ENCODE measurements around the gene SMC2. TPM values are rescaled to one million over a fixed set of nuclear protein-coding genes. Genes with fewer than 3 reads are reported as not detected.

SMC2 gene
- total and polyA plus RNA-seq, 2 of the 13 experiments (the other 11 are each of a cell fraction or from before 2014, with no cell fraction given) = 5.6 to 36.7 TPM

DNA sequence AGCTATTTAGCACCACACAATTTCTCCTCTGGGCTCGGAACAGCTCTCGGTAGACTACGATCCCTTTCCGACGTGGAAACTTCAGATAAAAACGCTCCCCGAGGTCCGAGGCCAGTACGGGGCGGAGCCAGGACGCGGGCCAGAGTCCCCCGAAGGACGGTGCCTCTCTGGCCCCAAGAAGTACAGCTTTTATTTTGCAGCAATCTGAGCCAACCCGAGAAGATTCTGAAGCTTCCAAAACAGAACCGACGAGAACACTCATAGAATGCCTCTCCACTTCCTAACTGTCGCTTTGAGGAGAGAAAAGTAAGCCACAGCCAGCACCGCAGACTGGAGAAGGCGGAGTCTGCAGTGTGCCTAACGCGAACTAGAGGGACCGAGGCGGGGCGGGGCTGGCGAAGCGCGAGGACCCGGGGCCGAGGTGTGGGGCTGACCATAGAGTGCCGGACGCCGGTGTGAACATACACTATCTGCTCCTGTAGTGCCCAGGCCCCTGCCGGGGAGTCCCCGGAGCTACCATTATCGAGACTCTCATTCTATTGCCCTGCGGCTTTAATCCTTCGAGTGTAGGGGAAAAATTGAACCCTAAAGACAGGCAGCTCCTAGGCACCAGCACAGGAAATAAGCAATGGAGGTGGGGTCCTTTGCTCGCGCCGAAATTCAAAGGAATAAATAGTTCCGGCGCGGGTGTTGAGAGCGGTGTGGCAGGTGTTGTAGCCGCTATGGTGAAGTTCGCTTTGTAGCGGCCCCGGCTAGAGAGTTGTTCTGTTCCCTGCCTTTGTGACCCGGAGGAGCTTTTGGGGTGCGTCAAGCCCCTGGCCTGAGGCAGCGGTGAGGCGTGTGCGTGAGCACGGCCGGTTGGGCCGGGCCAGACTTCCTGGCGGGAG, at the start of gene SMC2 (continued):
- TF ChIP-seq, protein P1, sequence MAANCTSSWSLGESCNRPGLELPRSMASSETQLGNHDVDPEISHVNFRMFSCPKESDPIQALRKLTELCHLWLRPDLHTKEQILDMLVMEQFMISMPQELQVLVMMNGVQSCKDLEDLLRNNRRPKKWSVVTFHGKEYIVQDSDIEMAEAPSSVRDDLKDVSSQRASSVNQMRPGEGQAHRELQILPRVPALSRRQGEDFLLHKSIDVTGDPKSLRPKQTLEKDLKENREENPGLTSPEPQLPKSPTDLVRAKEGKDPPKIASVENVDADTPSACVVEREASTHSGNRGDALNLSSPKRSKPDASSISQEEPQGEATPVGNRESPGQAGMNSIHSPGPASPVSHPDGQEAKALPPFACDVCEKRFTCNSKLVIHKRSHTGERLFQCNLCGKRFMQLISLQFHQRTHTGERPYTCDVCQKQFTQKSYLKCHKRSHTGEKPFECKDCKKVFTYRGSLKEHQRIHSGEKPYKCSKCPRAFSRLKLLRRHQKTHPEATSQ (CRISPR knock-in tag; IDR thresholded peaks at IDR 0.05; ENCODE audit: borderline replicate concordance) = 0 out of 2 replicates have a peak, but pooled peaks have one; percentile 21
- no peak for TF ChIP-seq ZBTB3 (CRISPR knock-in tag; IDR thresholded peaks at IDR 0.05; ENCODE audit: borderline replicate concordance, low read depth)
- peak; percentile 54; the same call in 1 of the 2 replicates for TF ChIP-seq ATF7-NPFF (CRISPR knock-in tag; IDR thresholded peaks at IDR 0.05; ENCODE audit: low read depth)
- no peak for TF ChIP-seq ZNF17 (CRISPR knock-in tag; IDR thresholded peaks at IDR 0.05)
- TF ChIP-seq ZSCAN21 (CRISPR knock-in tag; IDR thresholded peaks at IDR 0.05; ENCODE audit: borderline replicate concordance) = no peak
- TF ChIP-seq FOXA1 (IDR thresholded peaks at IDR 0.05) = no peak
- no peak for TF ChIP-seq FOXA1 (CRISPR knock-in tag; IDR thresholded peaks at IDR 0.05)
- TF ChIP-seq REXO4 (CRISPR knock-in tag; IDR thresholded peaks at IDR 0.05; ENCODE audit: borderline replicate concordance) = no peak
- TF ChIP-seq HOXD1 (CRISPR knock-in tag; IDR thresholded peaks at IDR 0.05) = peak; percentile 18; the same call in 1 of the 2 replicates
- peak; percentile 37; the same call in 1 of the 2 replicates for TF ChIP-seq FOXK2 (IDR thresholded peaks at IDR 0.05)
- peak; percentile 93 for TF ChIP-seq FOXK1 (CRISPR knock-in tag; IDR thresholded peaks at IDR 0.05; ENCODE audit: borderline replicate concordance, low read depth)
- peak; percentile 49; the same call in 1 of the 2 replicates for TF ChIP-seq CREM (IDR thresholded peaks at IDR 0.05)
- no peak for TF ChIP-seq CREM (CRISPR knock-in tag; IDR thresholded peaks at IDR 0.05)
- peak; percentile 36; the same call in 1 of the 2 replicates for TF ChIP-seq KLF15 (CRISPR knock-in tag; IDR thresholded peaks at IDR 0.05; ENCODE audit: borderline replicate concordance)
- TF ChIP-seq SUZ12 (IDR thresholded peaks at IDR 0.05; ENCODE audit: low read depth, low read length) = no peak
- TF ChIP-seq TRIM24 (CRISPR knock-in tag; IDR thresholded peaks at IDR 0.05) = no peak
- TF ChIP-seq ZNF747 (CRISPR knock-in tag; IDR thresholded peaks at IDR 0.05; ENCODE audit: borderline replicate concordance) = 0 out of 2 replicates have a peak, but pooled peaks have one; percentile 23
- TF ChIP-seq HNF1A (IDR thresholded peaks at IDR 0.05; ENCODE audit: low read depth) = no peak
- TF ChIP-seq HNF1A (CRISPR knock-in tag; IDR thresholded peaks at IDR 0.05; ENCODE audit: borderline replicate concordance) = peak; percentile 8; the same call in 1 of the 2 replicates
- no peak for TF ChIP-seq EED (CRISPR knock-in tag; IDR thresholded peaks at IDR 0.05)
- TF ChIP-seq YEATS2 (CRISPR knock-in tag; IDR thresholded peaks at IDR 0.05; ENCODE audit: borderline replicate concordance) = peak; percentile 90; the same call in 1 of the 2 replicates
- no peak for TF ChIP-seq ZSCAN31 (CRISPR knock-in tag; IDR thresholded peaks at IDR 0.05; ENCODE audit: low read depth)
- peak; percentile 86 for TF ChIP-seq TAF1 (CRISPR knock-in tag; IDR thresholded peaks at IDR 0.05)
- TF ChIP-seq FOSL1 (CRISPR knock-in tag; IDR thresholded peaks at IDR 0.05; ENCODE audit: borderline replicate concordance) = no peak

Data from HepG2 (cell line).